Measurements from ENCODE around the gene TTC23L. TPM values are rescaled to one million over a fixed set of nuclear protein-coding genes. Genes with fewer than 3 reads are reported as not detected.

Gene TTC23L
- total and polyA plus RNA-seq, 7 donors, result 0.05 TPM; not detected in 6

DNA sequence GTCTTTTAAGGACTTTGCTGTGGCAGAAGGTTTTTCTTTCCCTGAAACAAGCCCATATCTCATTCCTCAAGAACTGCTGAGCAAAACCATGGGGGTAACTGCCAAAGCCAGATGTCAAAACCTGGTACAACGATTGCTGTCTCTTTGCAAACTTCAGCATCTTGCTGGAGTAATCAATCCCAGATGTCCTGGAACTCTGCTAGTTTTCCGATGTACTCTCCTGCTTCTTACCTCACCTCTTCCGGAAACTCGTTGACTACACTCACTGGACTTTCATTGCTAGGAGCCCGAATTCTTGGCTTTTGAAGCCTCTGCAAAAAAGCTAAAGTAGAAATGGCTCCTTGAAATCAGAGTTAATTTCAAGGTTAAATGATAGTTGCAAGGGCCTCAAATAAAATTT lies 53.0 kb downstream of the TTC23L start:
- no peaks in the 10 kb centered on the region for H3K4me1 ChIP-seq
- H3K27me3 ChIP-seq (ENCODE audit: insufficient read depth in 3 of 3, low read length in 2 of 3), result no peaks in the 10 kb centered on the region
- 69 to 74% (median 73%) methylated on average over 5 of the region's 5 CpGs for WGBS, 3 donors
- H3K4me3 ChIP-seq, result no peak overlapping the region
- H3K27ac ChIP-seq, result no peak overlapping the region
- TF ChIP-seq, protein P1, sequence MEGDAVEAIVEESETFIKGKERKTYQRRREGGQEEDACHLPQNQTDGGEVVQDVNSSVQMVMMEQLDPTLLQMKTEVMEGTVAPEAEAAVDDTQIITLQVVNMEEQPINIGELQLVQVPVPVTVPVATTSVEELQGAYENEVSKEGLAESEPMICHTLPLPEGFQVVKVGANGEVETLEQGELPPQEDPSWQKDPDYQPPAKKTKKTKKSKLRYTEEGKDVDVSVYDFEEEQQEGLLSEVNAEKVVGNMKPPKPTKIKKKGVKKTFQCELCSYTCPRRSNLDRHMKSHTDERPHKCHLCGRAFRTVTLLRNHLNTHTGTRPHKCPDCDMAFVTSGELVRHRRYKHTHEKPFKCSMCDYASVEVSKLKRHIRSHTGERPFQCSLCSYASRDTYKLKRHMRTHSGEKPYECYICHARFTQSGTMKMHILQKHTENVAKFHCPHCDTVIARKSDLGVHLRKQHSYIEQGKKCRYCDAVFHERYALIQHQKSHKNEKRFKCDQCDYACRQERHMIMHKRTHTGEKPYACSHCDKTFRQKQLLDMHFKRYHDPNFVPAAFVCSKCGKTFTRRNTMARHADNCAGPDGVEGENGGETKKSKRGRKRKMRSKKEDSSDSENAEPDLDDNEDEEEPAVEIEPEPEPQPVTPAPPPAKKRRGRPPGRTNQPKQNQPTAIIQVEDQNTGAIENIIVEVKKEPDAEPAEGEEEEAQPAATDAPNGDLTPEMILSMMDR (IDR thresholded peaks at IDR 0.05), result no peak
- intact Hi-C loops (cut with DNase I), result no loop called here
- H3K36me3 ChIP-seq (ENCODE audit: insufficient read depth in 1 of 2, low read depth in 1 of 2), result peaks cover 0 to 7% of the 10 kb centered on the region in 2 donors
- ATAC-seq, result no peak
- DNase-seq, result no peak
- H3K9me3 ChIP-seq, result no peaks in the 10 kb centered on the region

DNA sequence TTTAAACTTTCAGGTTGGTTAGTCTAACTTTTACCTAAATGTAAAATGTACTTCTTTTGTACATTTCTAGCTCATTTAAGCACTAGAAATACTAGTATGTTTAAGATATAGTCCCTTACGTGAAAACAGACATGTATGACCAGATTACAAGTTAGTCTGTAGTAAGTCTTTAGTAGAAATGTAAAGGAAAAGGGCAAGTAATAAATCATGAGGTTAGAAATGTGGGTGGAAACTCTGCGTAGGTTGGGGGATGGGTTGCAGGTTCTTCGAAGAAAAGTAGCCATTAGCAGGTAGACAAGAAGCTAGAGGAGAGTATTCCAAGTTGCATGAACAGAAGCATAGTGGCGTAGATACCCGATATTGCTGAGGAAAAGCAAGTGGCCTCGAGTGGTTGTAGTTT lies 53.5 kb downstream of the TTC23L start:
- Histone ChIP-seq H3K36me3 (ENCODE audit: insufficient read depth in 1 of 2, low read depth in 1 of 2) (peaks cover 0 to 9% of the 10 kb centered on the region in 2 donors), H3K27ac (no peak overlapping the region), H3K4me3 (no peak overlapping the region), H3K27me3 (ENCODE audit: insufficient read depth in 3 of 3, low read length in 2 of 3) (no peaks in the 10 kb centered on the region), H3K9me3 (no peaks in the 10 kb centered on the region), H3K4me1 (no peaks in the 10 kb centered on the region)
- ATAC-seq (no peak), DNase-seq (no peak)
- 82 to 85% (median 83%) methylated on average over 6 of the region's 6 CpGs for WGBS, 3 donors
- intact Hi-C loops (cut with DNase I), result no loop called here
- TF ChIP-seq, protein P1 (IDR thresholded peaks at IDR 0.05), result no peak

DNA sequence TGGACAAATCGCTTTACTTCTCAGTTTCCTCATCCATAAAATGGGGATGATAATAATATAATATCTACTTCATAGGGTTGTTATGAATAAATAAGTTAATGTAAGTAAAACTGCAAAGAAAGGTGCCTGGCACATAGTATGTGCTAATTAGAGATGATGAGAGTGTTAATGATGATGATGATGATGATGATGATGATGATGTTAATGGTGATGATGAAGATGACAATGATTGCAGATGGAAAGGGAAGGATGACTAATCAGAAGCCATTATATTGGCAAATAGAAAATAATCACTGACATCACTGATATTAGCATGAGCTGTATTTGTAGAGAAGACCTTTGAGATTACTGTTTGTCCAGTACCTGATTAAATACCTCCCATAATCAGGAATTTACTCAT lies 55.8 kb downstream of the TTC23L start:
- TF ChIP-seq, protein P1 (IDR thresholded peaks at IDR 0.05), result no peak
- Histone ChIP-seq H3K4me1 (no peaks in the 10 kb centered on the region), H3K9me3 (no peaks in the 10 kb centered on the region), H3K27me3 (ENCODE audit: insufficient read depth in 3 of 3, low read length in 2 of 3) (no peaks in the 10 kb centered on the region), H3K36me3 (ENCODE audit: insufficient read depth in 1 of 2, low read depth in 1 of 2) (peaks cover 0 to 12% of the 10 kb centered on the region in 2 donors), H3K4me3 (no peak overlapping the region), H3K27ac (no peak overlapping the region)
- 94 to 100% (median 95%) methylated on average over 1 of the region's 1 CpG for WGBS, 3 donors
- intact Hi-C loops (cut with DNase I), result loop anchor here (2.0 to 5.0 kb wide), 3 partner anchors 238 to 407 kb away; partner anchors contain the start of gene RAI14 (in 1 of the 2)
- ATAC-seq (no peak), DNase-seq (no peak)

DNA sequence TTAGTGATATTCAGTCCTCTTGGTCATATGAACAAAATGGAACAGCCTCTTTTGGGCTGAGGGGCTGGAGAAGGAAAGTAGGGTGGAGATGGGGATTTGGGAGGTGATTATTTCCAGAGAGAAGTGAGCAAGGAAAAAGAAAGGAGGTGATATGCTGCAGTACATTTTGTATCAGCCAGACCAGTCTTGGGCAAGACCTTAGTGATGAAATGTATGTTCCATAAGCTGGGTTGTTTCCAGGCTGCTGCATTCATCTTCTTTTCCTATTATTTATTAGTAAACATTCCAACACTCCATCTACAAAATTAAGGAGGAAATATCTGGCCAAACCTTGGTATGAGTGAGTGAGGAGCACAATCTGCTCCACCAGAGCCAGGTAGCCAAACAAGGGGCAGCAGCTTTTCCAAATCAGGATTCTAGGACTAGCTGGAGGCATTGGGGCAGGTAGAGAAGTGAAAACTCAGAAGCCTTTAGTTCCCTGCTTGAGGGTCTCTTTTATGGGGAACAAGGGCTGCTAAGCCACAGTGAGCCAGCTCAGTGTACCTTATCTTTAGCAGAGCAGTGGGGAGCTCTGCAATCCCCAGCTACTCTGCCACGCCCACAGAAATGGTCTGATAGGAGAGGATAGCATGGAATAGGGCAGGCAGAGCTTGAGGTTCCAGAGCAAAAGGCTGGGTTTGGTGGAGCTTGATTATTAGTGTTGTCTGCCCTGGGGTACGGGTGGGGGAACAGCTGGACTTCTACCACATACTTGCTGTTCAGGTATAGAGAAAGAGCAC lies 56.9 kb downstream of the TTC23L start:
- 80 to 97% (median 93%) methylated on average over 2 of the region's 2 CpGs for WGBS, 3 donors
- no peaks in the 10 kb centered on the region for H3K27me3 ChIP-seq (ENCODE audit: insufficient read depth in 3 of 3, low read length in 2 of 3)
- no peaks in the 10 kb centered on the region for H3K9me3 ChIP-seq
- ATAC-seq, result no peak
- H3K4me3 ChIP-seq, result no peak overlapping the region
- intact Hi-C loops (cut with DNase I), result loop anchor here (2.0 to 5.0 kb wide), 4 partner anchors 239 to 409 kb away; partner anchors contain the start of gene RAI14 (in 1 of the 2)
- H3K4me1 ChIP-seq, result no peaks in the 10 kb centered on the region
- TF ChIP-seq, protein P1 (IDR thresholded peaks at IDR 0.05), result no peak
- no peak overlapping the region for H3K27ac ChIP-seq
- no peak for DNase-seq
- peaks cover 0 to 14% of the 10 kb centered on the region in 2 donors for H3K36me3 ChIP-seq (ENCODE audit: insufficient read depth in 1 of 2, low read depth in 1 of 2)
